Activated CD4-positive, alpha-beta T cell treated with anti-CD3 and anti-CD28 coated beads, Interleukin-2, amount 50 U/mL, for 1 hour (primary cell): Measurements from ENCODE around the gene FGD5.

Experiments
- DNase-seq: peaks from one replicate; pipeline ENCODE4 v3.0.0-alpha.2; 2020

Gene FGD5

GRCh38 chr3:14818804-14819500, at the start of gene FGD5:
FGD5 (plus strand) TSS chr3:14818962; CDS start chr3:14819072, 110 bp downstream.
- no peak for DNase-seq

- no peak for DNase-seq
These were observed 49.0 kb upstream of the FGD5 start for GRCh38 chr3:14769544-14770325.

- DNase-seq, result no peak
These were observed 48.2 kb upstream of the FGD5 start for GRCh38 chr3:14770591-14770990.

GRCh38 chr3:14771593-14772497, 46.9 kb upstream of the FGD5 start:
- no peak for DNase-seq

- no peak for DNase-seq
These were observed 46.1 kb upstream of the FGD5 start for GRCh38 chr3:14772533-14773138.

GRCh38 chr3:14773281-14773680, 45.5 kb upstream of the FGD5 start:
- no peak for DNase-seq

- no peak for DNase-seq
These were observed 45.1 kb upstream of the FGD5 start for GRCh38 chr3:14773691-14774128.

GRCh38 chr3:14774431-14774830, 44.3 kb upstream of the FGD5 start:
- DNase-seq, result no peak

- DNase-seq, result no peak
These were observed 43.8 kb upstream of the FGD5 start for GRCh38 chr3:14775011-14775410.

- DNase-seq, result no peak
These were observed 43.2 kb upstream of the FGD5 start for GRCh38 chr3:14775563-14775962.

GRCh38 chr3:14779069-14779685, 39.6 kb upstream of the FGD5 start:
- DNase-seq, result no peak

- peak; percentile 16 for DNase-seq
These were observed 37.7 kb upstream of the FGD5 start for GRCh38 chr3:14780927-14781507.

- DNase-seq, result no peak
These were observed 35.2 kb upstream of the FGD5 start for GRCh38 chr3:14783480-14784086.

GRCh38 chr3:14784087-14784681, 34.6 kb upstream of the FGD5 start:
- DNase-seq, result no peak

- no peak for DNase-seq
These were observed 33.3 kb upstream of the FGD5 start for GRCh38 chr3:14785207-14786155.

- no peak for DNase-seq
These were observed 32.4 kb upstream of the FGD5 start for GRCh38 chr3:14786369-14786768.

- no peak for DNase-seq
These were observed 31.1 kb upstream of the FGD5 start for GRCh38 chr3:14787630-14788029.

GRCh38 chr3:14788644-14789043, 30.1 kb upstream of the FGD5 start:
- DNase-seq, result no peak

- no peak for DNase-seq
These were observed 29.5 kb upstream of the FGD5 start for GRCh38 chr3:14789221-14789620.
